Smooth muscle cell (in vitro differentiated cells): ENCODE measurements around the gene MAGI2. TPM values are rescaled to one million over a fixed set of nuclear protein-coding genes. Genes with fewer than 3 reads are reported as not detected.

ENCODE experiments used
- DNase-seq: peaks from one replicate; lab custom pipeline; 2025; ENCODE audit not compliant: unreplicated experiment; lab: John Stamatoyannopoulos, UW
- H2AFZ ChIP-seq: fragments of 200-600 bp; sonication (generic); 2 replicates; pipeline ENCODE4 v1.6.0; 2016; ENCODE audit warnings: antibody characterized with exemption, low read depth, mild to moderate bottlenecking
- H3F3A ChIP-seq: fragments of 200-600 bp; sonication (generic); 2 replicates; pipeline ENCODE4 v1.6.0; 2017; ENCODE audit warnings: antibody characterized with exemption, low read depth
- H3K27ac ChIP-seq: fragments of 200-600 bp; sonication (generic); 2 replicates; pipeline ENCODE4 v1.5.1; 2016; ENCODE audit warnings: low read depth, mild to moderate bottlenecking
- H3K27me3 ChIP-seq: fragments of 200-600 bp; sonication (generic); 2 replicates; pipeline ENCODE4 v1.6.1; 2016; ENCODE audit warnings: low read depth, mild to moderate bottlenecking
- H3K36me3 ChIP-seq: fragments of 200-600 bp; sonication (generic); 2 replicates; pipeline ENCODE4 v1.5.1; 2016; ENCODE audit warnings: low read depth
- H3K4me1 ChIP-seq: fragments of 200-600 bp; sonication (generic); 2 replicates; pipeline ENCODE4 v1.5.1; 2016; ENCODE audit warnings: low read depth
- H3K4me2 ChIP-seq: fragments of 200-600 bp; sonication (generic); 2 replicates; pipeline ENCODE4 v1.6.0; 2016; ENCODE audit warnings: mild to moderate bottlenecking
- H3K4me3 ChIP-seq: fragments of 200-600 bp; sonication (generic); 2 replicates; pipeline ENCODE4 v1.5.1; 2016; ENCODE audit warnings: mild to moderate bottlenecking
- H3K79me2 ChIP-seq: fragments of 200-600 bp; sonication (generic); 2 replicates; pipeline ENCODE4 v1.6.0; 2016; ENCODE audit warnings: low read depth, mild to moderate bottlenecking
- H3K9ac ChIP-seq: fragments of 200-600 bp; sonication (generic); 2 replicates; pipeline ENCODE4 v1.6.0; 2016; ENCODE audit warnings: low read depth
- H3K9me3 ChIP-seq: fragments of 200-600 bp; sonication (generic); replicated peaks from 2 replicates; pipeline ENCODE4 v1.5.1; 2016; ENCODE audit warnings: low read depth
- H4K20me1 ChIP-seq: fragments of 200-600 bp; sonication (generic); 2 replicates; pipeline ENCODE4 v1.6.0; 2016; ENCODE audit warnings: low read depth
- WGBS: methylation state at CpG from one replicate; pipeline ENCODE4 v1.1.7; 2016; ENCODE audit warnings: low lambda C conversion rate; 5-methylcytosine and 5-hydroxymethylcytosine counted together
- polyA plus RNA-seq: library from polyadenylated mRNA; unstranded; fragments of >200 nt; fragmentation: Nextera tagmentation; extraction: Ambion mirVana; gene quantifications from 2 replicates; pipeline ENCODE4 v1.2.1, GENCODE V29; 2016
- total RNA-seq: library from RNA; depleted of rRNA; stranded (reverse); fragments of >200 nt; gene quantifications from 2 replicates; pipeline ENCODE4 v1.2.3, GENCODE V29; 2014
- TF ChIP-seq, protein P1 (sequence below): fragments of 200-600 bp; sonication (generic); IDR thresholded peaks from 2 replicates; pipeline ENCODE4 v1.5.1; 2017; ENCODE audit warnings: borderline replicate concordance, mild to moderate bottlenecking, antibody characterized with exemption; ENCODE audit not compliant: insufficient read depth, poor library complexity, severe bottlenecking

MAGI2 gene
- total and polyA plus RNA-seq, 2 experiments from 2014 or later = 3.4 to 10.7 TPM

DNA sequence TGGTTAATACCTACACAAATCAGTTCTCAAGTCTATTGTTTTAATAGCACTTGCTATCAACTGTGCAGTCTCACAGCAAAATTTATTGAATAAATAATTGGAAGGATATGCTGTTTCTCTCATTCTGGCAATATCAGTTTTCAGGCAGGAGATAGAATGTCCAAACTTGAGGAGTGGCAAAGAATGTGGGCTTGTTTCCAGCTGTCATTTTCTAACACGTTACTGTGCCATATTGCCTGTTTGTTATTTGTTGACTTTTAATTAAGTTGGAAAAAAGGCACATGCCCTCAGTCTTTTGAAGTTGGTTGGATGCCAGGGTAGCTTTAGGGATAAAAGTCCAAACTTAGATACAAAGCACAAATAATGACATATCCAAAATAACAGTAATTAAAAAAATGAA is 52.2 kb downstream of the MAGI2 start:
- Histone ChIP-seq H3K79me2 (no peaks in the 10 kb centered on the region), H3K27ac (no peak overlapping the region), H3K4me2 (no peak overlapping the region), H4K20me1 (peaks cover under 1% of the 10 kb centered on the region), H3K9ac (no peak overlapping the region), H3K36me3 (no peaks in the 10 kb centered on the region), H2AFZ (no peak overlapping the region), H3K27me3 (no peaks in the 10 kb centered on the region), H3F3A (no peaks in the 10 kb centered on the region), H3K4me1 (no peaks in the 10 kb centered on the region), H3K4me3 (no peak overlapping the region), H3K9me3 (no peaks in the 10 kb centered on the region)
- no peak for DNase-seq
- 88% methylated on average over 1 of the region's 1 CpG for whole genome bisulfite sequencing
- TF ChIP-seq, protein P1, sequence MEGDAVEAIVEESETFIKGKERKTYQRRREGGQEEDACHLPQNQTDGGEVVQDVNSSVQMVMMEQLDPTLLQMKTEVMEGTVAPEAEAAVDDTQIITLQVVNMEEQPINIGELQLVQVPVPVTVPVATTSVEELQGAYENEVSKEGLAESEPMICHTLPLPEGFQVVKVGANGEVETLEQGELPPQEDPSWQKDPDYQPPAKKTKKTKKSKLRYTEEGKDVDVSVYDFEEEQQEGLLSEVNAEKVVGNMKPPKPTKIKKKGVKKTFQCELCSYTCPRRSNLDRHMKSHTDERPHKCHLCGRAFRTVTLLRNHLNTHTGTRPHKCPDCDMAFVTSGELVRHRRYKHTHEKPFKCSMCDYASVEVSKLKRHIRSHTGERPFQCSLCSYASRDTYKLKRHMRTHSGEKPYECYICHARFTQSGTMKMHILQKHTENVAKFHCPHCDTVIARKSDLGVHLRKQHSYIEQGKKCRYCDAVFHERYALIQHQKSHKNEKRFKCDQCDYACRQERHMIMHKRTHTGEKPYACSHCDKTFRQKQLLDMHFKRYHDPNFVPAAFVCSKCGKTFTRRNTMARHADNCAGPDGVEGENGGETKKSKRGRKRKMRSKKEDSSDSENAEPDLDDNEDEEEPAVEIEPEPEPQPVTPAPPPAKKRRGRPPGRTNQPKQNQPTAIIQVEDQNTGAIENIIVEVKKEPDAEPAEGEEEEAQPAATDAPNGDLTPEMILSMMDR = no peak

DNA sequence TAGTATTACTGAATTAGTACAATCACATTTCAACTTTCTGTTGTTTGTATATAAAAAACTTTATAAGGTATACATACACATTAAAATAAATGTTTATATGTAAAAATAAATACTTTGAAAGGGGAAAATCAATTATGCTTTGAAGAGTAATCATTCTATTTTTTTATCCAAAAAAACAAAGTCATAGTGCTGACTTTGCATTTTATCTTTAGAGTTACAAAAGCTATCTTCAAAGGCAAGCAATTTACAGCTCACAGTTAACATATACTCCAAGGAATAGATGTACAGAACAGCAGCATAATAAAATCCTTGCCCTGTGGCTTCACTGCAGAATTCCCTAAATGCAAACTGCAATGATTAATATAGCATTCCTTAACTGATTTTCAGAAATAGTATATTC is 53.2 kb downstream of the MAGI2 start:
- no peaks in the 10 kb centered on the region for H3K79me2 ChIP-seq
- no peaks in the 10 kb centered on the region for H3K9me3 ChIP-seq
- peaks cover 3% of the 10 kb centered on the region for H4K20me1 ChIP-seq
- H3K36me3 ChIP-seq = no peaks in the 10 kb centered on the region
- no peak overlapping the region for H3K27ac ChIP-seq
- H3K4me1 ChIP-seq = no peaks in the 10 kb centered on the region
- no peaks in the 10 kb centered on the region for H3F3A ChIP-seq
- no peak overlapping the region for H3K4me3 ChIP-seq
- TF ChIP-seq, protein P1 = no peak
- H3K27me3 ChIP-seq = no peaks in the 10 kb centered on the region
- H2AFZ ChIP-seq = no peak overlapping the region
- no peak overlapping the region for H3K9ac ChIP-seq
- H3K4me2 ChIP-seq = no peak overlapping the region
- DNase-seq = no peak

DNA sequence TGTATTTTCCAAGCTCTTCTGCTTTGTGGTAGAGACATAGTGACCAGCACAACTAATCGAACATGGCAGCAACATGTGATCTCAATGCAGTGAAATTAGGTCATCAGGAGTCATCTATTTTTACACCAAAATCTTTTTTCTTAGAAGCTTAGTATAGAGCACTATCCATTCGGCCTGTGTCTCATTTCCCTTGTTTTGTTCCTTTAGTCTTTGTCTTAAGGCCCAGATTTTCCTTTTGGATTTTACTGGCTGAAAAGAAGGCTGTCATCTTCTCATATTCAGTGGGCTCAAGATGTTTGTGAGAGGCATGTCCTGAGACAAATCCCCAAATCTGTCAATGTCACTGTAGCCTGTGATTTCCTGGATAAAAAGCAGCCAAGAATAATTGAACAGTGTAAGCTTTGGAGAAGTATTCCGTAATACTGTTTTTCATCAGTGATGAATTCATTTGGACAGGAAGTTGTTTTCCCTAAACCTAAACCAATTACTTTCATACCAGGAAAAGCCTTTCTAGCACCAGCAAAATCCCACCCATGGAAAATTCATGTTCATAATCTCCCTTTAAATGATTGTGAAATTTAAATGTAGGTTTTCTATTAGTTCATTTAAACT is 55.2 kb downstream of the MAGI2 start:
- 76% methylated on average over 3 of the region's 3 CpGs for WGBS

More for the DNA sequence above, 55.2 kb downstream of the MAGI2 start:
- Histone ChIP-seq H3K4me3 (no peak overlapping the region), H2AFZ (no peak overlapping the region), H3K27me3 (no peaks in the 10 kb centered on the region), H3K9me3 (no peaks in the 10 kb centered on the region), H3K9ac (no peak overlapping the region), H3K4me1 (no peaks in the 10 kb centered on the region), H3K4me2 (no peak overlapping the region), H3K27ac (no peak overlapping the region), H4K20me1 (peaks cover 3% of the 10 kb centered on the region), H3F3A (no peaks in the 10 kb centered on the region), H3K79me2 (no peaks in the 10 kb centered on the region), H3K36me3 (no peaks in the 10 kb centered on the region)
- TF ChIP-seq, protein P1 = no peak
- DNase-seq = no peak
